ENCODE results near the gene AK5.

GRCh38 chr1:77498918-77499317 is 217.1 kb downstream of the AK5 start:
- TF ChIP-seq POLR2A (IDR thresholded peaks at IDR 0.05; ENCODE audit: extremely low read depth, insufficient read length), result no peak
- TF ChIP-seq, protein P1, sequence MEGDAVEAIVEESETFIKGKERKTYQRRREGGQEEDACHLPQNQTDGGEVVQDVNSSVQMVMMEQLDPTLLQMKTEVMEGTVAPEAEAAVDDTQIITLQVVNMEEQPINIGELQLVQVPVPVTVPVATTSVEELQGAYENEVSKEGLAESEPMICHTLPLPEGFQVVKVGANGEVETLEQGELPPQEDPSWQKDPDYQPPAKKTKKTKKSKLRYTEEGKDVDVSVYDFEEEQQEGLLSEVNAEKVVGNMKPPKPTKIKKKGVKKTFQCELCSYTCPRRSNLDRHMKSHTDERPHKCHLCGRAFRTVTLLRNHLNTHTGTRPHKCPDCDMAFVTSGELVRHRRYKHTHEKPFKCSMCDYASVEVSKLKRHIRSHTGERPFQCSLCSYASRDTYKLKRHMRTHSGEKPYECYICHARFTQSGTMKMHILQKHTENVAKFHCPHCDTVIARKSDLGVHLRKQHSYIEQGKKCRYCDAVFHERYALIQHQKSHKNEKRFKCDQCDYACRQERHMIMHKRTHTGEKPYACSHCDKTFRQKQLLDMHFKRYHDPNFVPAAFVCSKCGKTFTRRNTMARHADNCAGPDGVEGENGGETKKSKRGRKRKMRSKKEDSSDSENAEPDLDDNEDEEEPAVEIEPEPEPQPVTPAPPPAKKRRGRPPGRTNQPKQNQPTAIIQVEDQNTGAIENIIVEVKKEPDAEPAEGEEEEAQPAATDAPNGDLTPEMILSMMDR (IDR thresholded peaks at IDR 0.05; ENCODE audit: low read depth, low read length), result no peak
- TF ChIP-seq, protein P2, sequence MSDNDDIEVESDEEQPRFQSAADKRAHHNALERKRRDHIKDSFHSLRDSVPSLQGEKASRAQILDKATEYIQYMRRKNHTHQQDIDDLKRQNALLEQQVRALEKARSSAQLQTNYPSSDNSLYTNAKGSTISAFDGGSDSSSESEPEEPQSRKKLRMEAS (IDR thresholded peaks at IDR 0.05; ENCODE audit: low read depth, low read length), result no peak
- TF ChIP-seq MYC (IDR thresholded peaks at IDR 0.05; ENCODE audit: low read depth, low read length), result no peak

Data from NB4 (cell line).